ENCODE measurements around the gene SLC26A4.

Gene SLC26A4

GRCh38 chr7:107668296-107668695 is 7.7 kb downstream of the SLC26A4 start:
- in situ Hi-C loops (cut with MboI; ENCODE audit: low sequenced_read_pairs): no loop called here
- Histone ChIP-seq H3K36me3 (replicated peaks) (no peaks in the 10 kb centered on the region), H3K4me1 (no peaks in the 10 kb centered on the region), H3K4me3 (no peak overlapping the region), H3K9me3 (no peaks in the 10 kb centered on the region), H3K27me3 (ENCODE audit: low read depth) (no peaks in the 10 kb centered on the region; the same call in 1 of the 2 replicates)
- DNase-seq (ENCODE audit: low spot score in 2 of 2): no peak

- no peaks in the 10 kb centered on the region for H3K4me1 ChIP-seq
- H3K9me3 ChIP-seq: no peaks in the 10 kb centered on the region
- no peak overlapping the region for H3K4me3 ChIP-seq
- DNase-seq (ENCODE audit: low spot score in 2 of 2): no peak
- in situ Hi-C loops (cut with MboI; ENCODE audit: low sequenced_read_pairs): no loop called here
- H3K36me3 ChIP-seq (replicated peaks): no peaks in the 10 kb centered on the region
- H3K27me3 ChIP-seq (ENCODE audit: low read depth): no peaks in the 10 kb centered on the region; the same call in 1 of the 2 replicates
Observed at GRCh38 chr7:107672183-107672582, 11.6 kb downstream of the SLC26A4 start.

- no peaks in the 10 kb centered on the region for H3K4me1 ChIP-seq
- no peak for DNase-seq (ENCODE audit: low spot score in 2 of 2)
- no peak overlapping the region for H3K4me3 ChIP-seq
- no peaks in the 10 kb centered on the region for H3K9me3 ChIP-seq
- no peaks in the 10 kb centered on the region; the same call in 1 of the 2 replicates for H3K27me3 ChIP-seq (ENCODE audit: low read depth)
- in situ Hi-C loops (cut with MboI; ENCODE audit: low sequenced_read_pairs): no loop called here
- H3K36me3 ChIP-seq (replicated peaks): no peaks in the 10 kb centered on the region
Observed at GRCh38 chr7:107676249-107676648, 15.6 kb downstream of the SLC26A4 start.

GRCh38 chr7:107678110-107678753 is 17.6 kb downstream of the SLC26A4 start:
- no peaks in the 10 kb centered on the region for H3K36me3 ChIP-seq (replicated peaks)
- in situ Hi-C loops (cut with MboI; ENCODE audit: low sequenced_read_pairs): no loop called here
- H3K9me3 ChIP-seq: no peaks in the 10 kb centered on the region
- H3K4me3 ChIP-seq: no peak overlapping the region
- no peaks in the 10 kb centered on the region for H3K27me3 ChIP-seq (ENCODE audit: low read depth)
- peaks cover 5% of the 10 kb centered on the region for H3K4me1 ChIP-seq
- no peak for DNase-seq (ENCODE audit: low spot score in 2 of 2)

GRCh38 chr7:107680478-107680877 is 19.9 kb downstream of the SLC26A4 start:
- Histone ChIP-seq H3K4me3 (no peak overlapping the region), H3K9me3 (no peaks in the 10 kb centered on the region), H3K36me3 (replicated peaks) (no peaks in the 10 kb centered on the region), H3K27me3 (ENCODE audit: low read depth) (no peaks in the 10 kb centered on the region), H3K4me1 (peaks cover 10% of the 10 kb centered on the region)
- in situ Hi-C loops (cut with MboI; ENCODE audit: low sequenced_read_pairs): no loop called here
- no peak for DNase-seq (ENCODE audit: low spot score in 2 of 2)

GRCh38 chr7:107682886-107683285 is 22.3 kb downstream of the SLC26A4 start:
- H3K4me3 ChIP-seq: no peak overlapping the region
- no peak for DNase-seq (ENCODE audit: low spot score in 2 of 2)
- peaks cover 10% of the 10 kb centered on the region for H3K4me1 ChIP-seq
- no peaks in the 10 kb centered on the region for H3K27me3 ChIP-seq (ENCODE audit: low read depth)
- no peaks in the 10 kb centered on the region for H3K36me3 ChIP-seq (replicated peaks)
- no peaks in the 10 kb centered on the region for H3K9me3 ChIP-seq
- in situ Hi-C loops (cut with MboI; ENCODE audit: low sequenced_read_pairs): no loop called here

- in situ Hi-C loops (cut with MboI; ENCODE audit: low sequenced_read_pairs): no loop called here
- H3K4me1 ChIP-seq: peaks cover 10% of the 10 kb centered on the region
Observed at GRCh38 chr7:107684287-107684686, 23.7 kb downstream of the SLC26A4 start.

GRCh38 chr7:107684947-107685463 is 24.4 kb downstream of the SLC26A4 start:
- peaks cover 10% of the 10 kb centered on the region for H3K4me1 ChIP-seq
- DNase-seq (ENCODE audit: low spot score in 2 of 2): no peak
- in situ Hi-C loops (cut with MboI; ENCODE audit: low sequenced_read_pairs): no loop called here
- H3K9me3 ChIP-seq: no peaks in the 10 kb centered on the region
- H3K4me3 ChIP-seq: no peak overlapping the region
- no peaks in the 10 kb centered on the region for H3K27me3 ChIP-seq (ENCODE audit: low read depth)
- no peaks in the 10 kb centered on the region for H3K36me3 ChIP-seq (replicated peaks)

More at GRCh38 chr7:107684287-107684686, 23.7 kb downstream of the SLC26A4 start:
- no peaks in the 10 kb centered on the region for H3K9me3 ChIP-seq
- no peak for DNase-seq (ENCODE audit: low spot score in 2 of 2)
- no peaks in the 10 kb centered on the region for H3K36me3 ChIP-seq (replicated peaks)
- no peak overlapping the region for H3K4me3 ChIP-seq
- no peaks in the 10 kb centered on the region for H3K27me3 ChIP-seq (ENCODE audit: low read depth)

GRCh38 chr7:107686816-107687387 is 26.3 kb downstream of the SLC26A4 start:
- in situ Hi-C loops (cut with MboI; ENCODE audit: low sequenced_read_pairs): no loop called here
- Histone ChIP-seq H3K36me3 (replicated peaks) (no peaks in the 10 kb centered on the region), H3K27me3 (ENCODE audit: low read depth) (no peaks in the 10 kb centered on the region), H3K9me3 (no peaks in the 10 kb centered on the region), H3K4me1 (peaks cover 10% of the 10 kb centered on the region), H3K4me3 (no peak overlapping the region)
- no peak for DNase-seq (ENCODE audit: low spot score in 2 of 2)

GRCh38 chr7:107687656-107688055 is 27.0 kb downstream of the SLC26A4 start:
- in situ Hi-C loops (cut with MboI; ENCODE audit: low sequenced_read_pairs): no loop called here
- no peaks in the 10 kb centered on the region for H3K9me3 ChIP-seq
- DNase-seq (ENCODE audit: low spot score in 2 of 2): no peak
- H3K4me1 ChIP-seq: peaks cover 8% of the 10 kb centered on the region
- H3K36me3 ChIP-seq (replicated peaks): no peaks in the 10 kb centered on the region
- no peak overlapping the region for H3K4me3 ChIP-seq
- no peaks in the 10 kb centered on the region for H3K27me3 ChIP-seq (ENCODE audit: low read depth)

- H3K4me1 ChIP-seq: no peaks in the 10 kb centered on the region
- no peaks in the 10 kb centered on the region for H3K27me3 ChIP-seq (ENCODE audit: low read depth)
- in situ Hi-C loops (cut with MboI; ENCODE audit: low sequenced_read_pairs): no loop called here
- no peaks in the 10 kb centered on the region for H3K36me3 ChIP-seq (replicated peaks)
- no peaks in the 10 kb centered on the region for H3K9me3 ChIP-seq
- no peak for DNase-seq (ENCODE audit: low spot score in 2 of 2)
- no peak overlapping the region for H3K4me3 ChIP-seq
Observed at GRCh38 chr7:107689553-107689952, 28.9 kb downstream of the SLC26A4 start.

- no peak for DNase-seq (ENCODE audit: low spot score in 2 of 2)
- no peaks in the 10 kb centered on the region for H3K9me3 ChIP-seq
- H3K27me3 ChIP-seq (ENCODE audit: low read depth): no peaks in the 10 kb centered on the region
- in situ Hi-C loops (cut with MboI; ENCODE audit: low sequenced_read_pairs): no loop called here
- no peak overlapping the region for H3K4me3 ChIP-seq
- no peaks in the 10 kb centered on the region for H3K4me1 ChIP-seq
- H3K36me3 ChIP-seq (replicated peaks): no peaks in the 10 kb centered on the region
Observed at GRCh38 chr7:107690084-107690483, 29.5 kb downstream of the SLC26A4 start.

GRCh38 chr7:107690611-107691010 is 30.0 kb downstream of the SLC26A4 start:
- Histone ChIP-seq H3K27me3 (ENCODE audit: low read depth) (no peaks in the 10 kb centered on the region), H3K4me1 (no peaks in the 10 kb centered on the region), H3K9me3 (no peaks in the 10 kb centered on the region), H3K36me3 (replicated peaks) (no peaks in the 10 kb centered on the region), H3K4me3 (no peak overlapping the region)
- DNase-seq (ENCODE audit: low spot score in 2 of 2): no peak
- in situ Hi-C loops (cut with MboI; ENCODE audit: low sequenced_read_pairs): no loop called here

GRCh38 chr7:107691716-107692115 is 31.1 kb downstream of the SLC26A4 start:
- DNase-seq (ENCODE audit: low spot score in 2 of 2): no peak

More at GRCh38 chr7:107691716-107692115, 31.1 kb downstream of the SLC26A4 start:
- H3K9me3 ChIP-seq: no peaks in the 10 kb centered on the region
- H3K4me3 ChIP-seq: no peak overlapping the region
- no peaks in the 10 kb centered on the region for H3K4me1 ChIP-seq
- no peaks in the 10 kb centered on the region for H3K27me3 ChIP-seq (ENCODE audit: low read depth)
- H3K36me3 ChIP-seq (replicated peaks): no peaks in the 10 kb centered on the region
- in situ Hi-C loops (cut with MboI; ENCODE audit: low sequenced_read_pairs): no loop called here

All from HAP-1 (cell line).